Activated B cell treated with CpG ODN at 0.5 μM for 24 hours (primary cell): ENCODE results near the gene CACHD1. TPM values are rescaled to one million over a fixed set of nuclear protein-coding genes. Genes with fewer than 3 reads are reported as not detected.

Source experiments
- ATAC-seq: fragments of 200-7000 bp; cut with Tn5 transposase; one replicate; pipeline ENCODE4 v1.10.0; 2021; ENCODE audit warnings: low read depth, mild to moderate bottlenecking, moderate library complexity
- CTCF ChIA-PET: fragments of 350-600 bp; sonication (Branson Sonifier 250); formaldehyde crosslinking; loops from one replicate; lab custom pipeline; 2021; ENCODE audit warnings: antibody characterized with exemption; lab: Charles Lee
- POLR2A ChIA-PET: fragments of 350-600 bp; sonication (Branson Sonifier 250); formaldehyde crosslinking; loops from one replicate; lab custom pipeline; 2021; ENCODE audit warnings: antibody characterized with exemption; lab: Charles Lee
- DNase-seq: peaks from one replicate; pipeline ENCODE4 v3.0.0; 2022
- H3K27ac Mint-ChIP-seq: one replicate; pipeline ENCODE4 v1.8.0; 2020; ENCODE audit warnings: mixed read lengths
- H3K27me3 Mint-ChIP-seq: one replicate; pipeline ENCODE4 v1.8.0; 2021; ENCODE audit warnings: mixed read lengths
- H3K36me3 Mint-ChIP-seq: one replicate; pipeline ENCODE4 v1.8.0; 2021; ENCODE audit warnings: low read depth, mixed read lengths
- H3K4me1 Mint-ChIP-seq: one replicate; pipeline ENCODE4 v1.8.0; 2021; ENCODE audit warnings: mixed read lengths
- H3K4me3 Mint-ChIP-seq: one replicate; pipeline ENCODE4 v1.8.0; 2020; ENCODE audit warnings: mild to moderate bottlenecking, mixed read lengths
- H3K9me3 Mint-ChIP-seq: one replicate; pipeline ENCODE4 v1.8.0; 2020; ENCODE audit warnings: mixed read lengths
- intact Hi-C: fragments of 100-400 bp; cut with micrococcal nuclease; formaldehyde crosslinking; loops from one replicate; pipeline ENCODE4 v1.15.1; 2024
- total RNA-seq: library from RNA; stranded (reverse); gene quantifications from 2 replicates; pipeline ENCODE4 v1.2.3, GENCODE V29; 2022
- TF ChIP-seq, protein P1 (sequence below): fragments of 200-600 bp; IDR thresholded peaks from one replicate; pipeline ENCODE4 v1.8.0; 2022; ENCODE audit warnings: antibody characterized with exemption, mild to moderate bottlenecking

The CACHD1 gene
- 0.12 and 0.22 TPM in 2 replicates for total RNA-seq

DNA sequence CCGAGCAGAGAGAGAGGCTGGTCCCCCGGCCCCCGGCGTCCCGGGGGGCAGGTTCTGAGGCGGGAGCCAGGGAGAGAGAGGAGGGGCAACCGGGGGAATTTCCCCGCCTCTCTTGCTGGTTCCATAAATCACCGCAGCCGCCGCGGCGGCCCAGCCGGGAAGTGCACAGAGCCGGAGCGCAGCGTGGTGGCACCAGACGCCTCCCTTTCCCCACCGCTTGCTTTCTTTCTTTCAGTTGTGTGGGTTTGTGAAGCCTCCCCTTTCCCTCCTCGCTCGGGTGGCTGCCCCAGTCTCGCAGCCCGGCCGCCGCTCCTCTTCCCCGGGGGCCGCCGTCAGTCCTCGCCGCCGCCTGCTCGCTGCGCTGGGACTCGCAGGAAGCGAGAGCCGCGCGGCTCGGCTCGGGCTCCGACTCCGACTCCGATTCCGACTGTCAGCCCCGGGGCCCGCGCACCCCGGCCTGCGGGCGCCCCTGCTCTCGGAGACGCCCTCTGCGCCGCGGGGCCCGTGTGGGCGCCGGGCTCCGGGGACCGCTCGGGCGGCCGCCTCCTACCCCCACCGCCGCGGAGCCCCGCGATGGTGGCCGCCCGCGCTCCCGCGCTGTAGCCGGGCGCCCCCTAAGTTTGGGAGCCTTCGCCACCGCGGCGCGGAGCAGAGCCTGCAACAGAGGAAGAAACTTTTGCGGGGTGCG, at the start of gene CACHD1:
CACHD1 (plus strand) TSS at position 153 of the 688 bp plus-strand sequence. CDS start 616 bp downstream, outside the sequence.
- peak within 1 kb of the TSS; percentile 75 for H3K4me3 Mint-ChIP-seq
- TF ChIP-seq, protein P1, sequence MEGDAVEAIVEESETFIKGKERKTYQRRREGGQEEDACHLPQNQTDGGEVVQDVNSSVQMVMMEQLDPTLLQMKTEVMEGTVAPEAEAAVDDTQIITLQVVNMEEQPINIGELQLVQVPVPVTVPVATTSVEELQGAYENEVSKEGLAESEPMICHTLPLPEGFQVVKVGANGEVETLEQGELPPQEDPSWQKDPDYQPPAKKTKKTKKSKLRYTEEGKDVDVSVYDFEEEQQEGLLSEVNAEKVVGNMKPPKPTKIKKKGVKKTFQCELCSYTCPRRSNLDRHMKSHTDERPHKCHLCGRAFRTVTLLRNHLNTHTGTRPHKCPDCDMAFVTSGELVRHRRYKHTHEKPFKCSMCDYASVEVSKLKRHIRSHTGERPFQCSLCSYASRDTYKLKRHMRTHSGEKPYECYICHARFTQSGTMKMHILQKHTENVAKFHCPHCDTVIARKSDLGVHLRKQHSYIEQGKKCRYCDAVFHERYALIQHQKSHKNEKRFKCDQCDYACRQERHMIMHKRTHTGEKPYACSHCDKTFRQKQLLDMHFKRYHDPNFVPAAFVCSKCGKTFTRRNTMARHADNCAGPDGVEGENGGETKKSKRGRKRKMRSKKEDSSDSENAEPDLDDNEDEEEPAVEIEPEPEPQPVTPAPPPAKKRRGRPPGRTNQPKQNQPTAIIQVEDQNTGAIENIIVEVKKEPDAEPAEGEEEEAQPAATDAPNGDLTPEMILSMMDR: no peak
- peaks cover 18% of the 10 kb centered on the region for H3K4me1 Mint-ChIP-seq
- peaks cover 38% of the 10 kb centered on the region for H3K27me3 Mint-ChIP-seq
- intact Hi-C loops: no loop called here
- H3K27ac Mint-ChIP-seq: no peak within 1 kb of the TSS
- ChIA-PET CTCF (no interaction called here), POLR2A (no interaction called here)
- no peaks in the 10 kb centered on the region for H3K36me3 Mint-ChIP-seq
- no peaks in the 10 kb centered on the region for H3K9me3 Mint-ChIP-seq
- DNase-seq (peak; percentile 27), ATAC-seq (peak; percentile 70)

DNA sequence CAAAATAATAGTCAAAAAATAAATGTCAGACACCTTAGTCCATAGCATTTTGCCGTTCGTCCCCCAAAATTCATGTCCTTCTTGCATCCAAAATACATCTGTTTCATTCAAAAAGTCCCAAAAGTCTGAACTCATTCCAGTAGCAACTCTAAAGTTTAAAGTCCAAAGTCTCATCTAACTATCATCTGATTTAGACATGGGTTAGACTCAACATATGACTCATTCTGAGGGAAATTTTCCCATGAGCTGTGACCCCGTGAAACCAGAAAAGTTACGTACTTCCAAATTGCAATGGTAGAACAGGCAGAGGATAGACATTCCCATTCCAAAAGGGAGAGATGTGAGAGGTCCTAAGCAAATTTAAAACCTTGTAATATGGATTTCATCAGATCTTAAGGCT, 48.6 kb upstream of the CACHD1 start:
- no peak for DNase-seq
- ChIA-PET POLR2A (no interaction called here), CTCF (no interaction called here)
- Mint-ChIP-seq H3K4me1 (no peaks in the 10 kb centered on the region), H3K27me3 (peaks cover 3% of the 10 kb centered on the region), H3K4me3 (no peak overlapping the region), H3K36me3 (no peaks in the 10 kb centered on the region), H3K9me3 (no peaks in the 10 kb centered on the region), H3K27ac (no peak overlapping the region)
- TF ChIP-seq, protein P1: no peak
- no peak for ATAC-seq
- intact Hi-C loops: no loop called here

DNA sequence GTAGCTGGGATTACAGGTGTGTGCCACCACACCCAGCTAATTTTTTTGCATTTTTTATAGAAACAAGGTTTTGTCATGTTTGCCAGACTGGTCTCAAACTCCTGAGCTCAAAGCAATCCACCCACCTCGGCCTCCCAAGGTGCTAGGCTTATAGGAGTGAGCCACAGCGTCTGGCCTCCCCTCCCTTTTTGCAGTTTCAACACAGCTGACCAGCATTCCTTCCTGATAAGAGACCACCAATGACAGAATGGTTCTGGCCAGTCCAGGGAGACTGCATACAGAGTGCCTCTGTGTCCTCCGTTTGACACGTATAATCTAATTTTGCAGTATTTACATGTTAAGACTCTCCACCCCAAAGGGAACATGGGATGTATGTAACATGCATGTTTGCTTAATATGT, 46.4 kb upstream of the CACHD1 start:
- CTCF ChIA-PET: no interaction called here

DNA sequence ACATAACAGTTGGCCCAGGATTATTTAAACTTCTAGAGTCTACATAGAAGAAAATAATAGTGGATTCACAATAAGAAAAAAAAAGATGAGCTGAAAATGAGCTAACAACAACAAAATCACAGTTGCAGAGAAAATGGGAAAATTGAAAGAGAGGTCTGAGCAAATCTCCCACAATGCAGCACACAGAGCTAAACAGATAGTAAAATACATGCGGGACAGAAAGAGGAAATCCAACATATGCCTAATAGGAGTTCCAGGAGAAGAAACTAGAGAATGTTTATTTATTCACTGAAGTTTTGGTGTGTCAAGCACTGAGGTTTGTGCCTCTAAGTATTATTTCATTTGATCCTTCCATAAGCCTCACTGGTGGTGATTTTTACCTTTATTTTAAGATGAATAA, 45.5 kb upstream of the CACHD1 start:
- H3K36me3 Mint-ChIP-seq: no peaks in the 10 kb centered on the region
- CTCF ChIA-PET: no interaction called here

More for the DNA sequence above, 46.4 kb upstream of the CACHD1 start:
- H3K27ac Mint-ChIP-seq: no peak overlapping the region
- TF ChIP-seq, protein P1: no peak
- ATAC-seq: no peak
- no peak for DNase-seq
- POLR2A ChIA-PET: no interaction called here
- H3K4me3 Mint-ChIP-seq: no peak overlapping the region
- intact Hi-C loops: no loop called here
- no peaks in the 10 kb centered on the region for H3K4me1 Mint-ChIP-seq
- H3K27me3 Mint-ChIP-seq: peaks cover 3% of the 10 kb centered on the region
- H3K36me3 Mint-ChIP-seq: no peaks in the 10 kb centered on the region
- H3K9me3 Mint-ChIP-seq: no peaks in the 10 kb centered on the region

DNA sequence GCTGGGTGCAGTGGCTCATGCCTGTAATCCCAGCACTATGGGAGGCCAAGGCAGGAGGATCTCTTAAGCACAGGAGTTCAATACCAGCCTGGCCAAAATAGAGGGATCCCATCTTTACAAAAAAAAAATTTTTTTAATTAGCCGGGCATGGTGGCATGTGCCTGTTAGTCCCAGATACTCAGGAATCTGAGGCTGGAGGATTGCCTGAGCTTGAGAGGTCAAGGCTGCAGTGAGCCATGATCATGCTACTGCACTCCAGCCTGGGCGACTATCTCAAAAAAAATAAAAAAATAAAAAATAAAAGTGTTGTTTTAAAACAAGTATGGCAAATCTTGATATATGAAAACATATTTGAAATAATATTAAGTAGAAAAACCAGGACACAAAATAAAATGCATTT, 44.4 kb upstream of the CACHD1 start:
- ChIA-PET POLR2A (no interaction called here), CTCF (no interaction called here)
- no peaks in the 10 kb centered on the region for H3K36me3 Mint-ChIP-seq
- no peaks in the 10 kb centered on the region for H3K4me1 Mint-ChIP-seq
- TF ChIP-seq, protein P1: no peak
- H3K27me3 Mint-ChIP-seq: peaks cover 9% of the 10 kb centered on the region
- no peak overlapping the region for H3K4me3 Mint-ChIP-seq
- ATAC-seq (no peak), DNase-seq (no peak)
- H3K27ac Mint-ChIP-seq: no peak overlapping the region
- intact Hi-C loops: no loop called here
- H3K9me3 Mint-ChIP-seq: no peaks in the 10 kb centered on the region

More for the DNA sequence above, 45.5 kb upstream of the CACHD1 start:
- TF ChIP-seq, protein P1: no peak
- Mint-ChIP-seq H3K4me1 (no peaks in the 10 kb centered on the region), H3K27ac (no peak overlapping the region), H3K27me3 (peaks cover 3% of the 10 kb centered on the region), H3K9me3 (no peaks in the 10 kb centered on the region), H3K4me3 (no peak overlapping the region)
- POLR2A ChIA-PET: no interaction called here
- DNase-seq (no peak), ATAC-seq (no peak)
- intact Hi-C loops: no loop called here
